Measurements from ENCODE around the gene CLCN4.

- no peak for TF ChIP-seq CTCF (IDR thresholded peaks at IDR 0.05; ENCODE audit: borderline replicate concordance, extremely low read depth, low read length, poor library complexity, severe bottlenecking)
- TF ChIP-seq EZH2 (IDR thresholded peaks at IDR 0.05; ENCODE audit: borderline replicate concordance, low read depth, low read length, severe bottlenecking), result no peak
These were observed 30.6 kb downstream of the CLCN4 start for GRCh38 chrX:10187421-10187820.

All from DND-41 (cell line).